ENCODE results near the gene INPP4A.

The INPP4A gene

GRCh38 chr2:98502556-98503335 is 58.1 kb downstream of the INPP4A start:
- no peak for TF ChIP-seq CTCF (IDR thresholded peaks at IDR 0.05; ENCODE audit: low read depth, low read length, missing control alignments)
- H3K4me3 ChIP-seq (replicated peaks; ENCODE audit: low read depth, low read length): no peak overlapping the region
- no peak for DNase-seq (ENCODE audit: extremely low read depth, low read depth)

GRCh38 chr2:98503481-98504105 is 58.9 kb downstream of the INPP4A start:
- DNase-seq (ENCODE audit: extremely low read depth, low read depth): no peak
- TF ChIP-seq CTCF (IDR thresholded peaks at IDR 0.05; ENCODE audit: low read depth, low read length, missing control alignments): no peak
- H3K4me3 ChIP-seq (replicated peaks; ENCODE audit: low read depth, low read length): no peak overlapping the region

DNA sequence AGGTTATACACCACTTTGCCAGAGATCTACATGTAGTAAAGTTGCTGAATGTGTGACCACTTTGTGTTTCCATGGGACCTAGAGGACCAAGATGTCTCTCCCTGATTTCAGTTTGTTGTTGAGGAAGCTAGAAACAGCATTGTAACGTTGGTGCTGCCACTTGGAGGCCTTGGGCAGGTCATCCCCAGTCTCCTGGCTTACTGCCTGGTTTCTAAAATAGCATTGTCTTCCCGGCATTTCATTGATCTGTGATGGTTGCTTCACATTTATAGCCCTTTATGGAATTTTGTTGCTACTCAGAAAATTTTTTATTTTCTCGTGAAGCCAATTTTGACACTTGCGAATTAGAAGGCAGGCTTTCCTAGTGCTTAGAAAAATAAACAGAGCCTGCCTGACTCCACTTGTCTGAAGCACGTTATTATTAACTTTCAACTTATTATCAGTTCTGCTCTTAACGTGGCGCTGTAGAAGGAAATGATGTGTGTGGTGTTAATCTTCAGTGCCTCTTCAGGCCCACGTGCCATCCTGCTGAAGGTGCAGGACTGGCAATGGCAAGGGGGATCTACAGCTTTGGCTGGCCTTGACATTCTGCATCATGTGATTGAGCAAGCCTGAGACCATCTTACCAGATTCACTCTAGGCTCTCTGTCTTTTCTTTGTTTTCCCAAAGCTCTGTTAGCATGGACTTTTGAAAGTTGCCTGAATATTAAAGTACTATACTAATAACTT is 59.9 kb downstream of the INPP4A start:
- TF ChIP-seq CTCF (IDR thresholded peaks at IDR 0.05; ENCODE audit: low read depth, low read length, missing control alignments): no peak
- no peak for DNase-seq (ENCODE audit: extremely low read depth, low read depth)
- no peak overlapping the region for H3K4me3 ChIP-seq (replicated peaks; ENCODE audit: low read depth, low read length)

- DNase-seq (ENCODE audit: extremely low read depth, low read depth): no peak
- TF ChIP-seq CTCF (IDR thresholded peaks at IDR 0.05; ENCODE audit: low read depth, low read length, missing control alignments): no peak
- no peak overlapping the region for H3K4me3 ChIP-seq (replicated peaks; ENCODE audit: low read depth, low read length)
These were observed 60.7 kb downstream of the INPP4A start for GRCh38 chr2:98505311-98505808.

DNA sequence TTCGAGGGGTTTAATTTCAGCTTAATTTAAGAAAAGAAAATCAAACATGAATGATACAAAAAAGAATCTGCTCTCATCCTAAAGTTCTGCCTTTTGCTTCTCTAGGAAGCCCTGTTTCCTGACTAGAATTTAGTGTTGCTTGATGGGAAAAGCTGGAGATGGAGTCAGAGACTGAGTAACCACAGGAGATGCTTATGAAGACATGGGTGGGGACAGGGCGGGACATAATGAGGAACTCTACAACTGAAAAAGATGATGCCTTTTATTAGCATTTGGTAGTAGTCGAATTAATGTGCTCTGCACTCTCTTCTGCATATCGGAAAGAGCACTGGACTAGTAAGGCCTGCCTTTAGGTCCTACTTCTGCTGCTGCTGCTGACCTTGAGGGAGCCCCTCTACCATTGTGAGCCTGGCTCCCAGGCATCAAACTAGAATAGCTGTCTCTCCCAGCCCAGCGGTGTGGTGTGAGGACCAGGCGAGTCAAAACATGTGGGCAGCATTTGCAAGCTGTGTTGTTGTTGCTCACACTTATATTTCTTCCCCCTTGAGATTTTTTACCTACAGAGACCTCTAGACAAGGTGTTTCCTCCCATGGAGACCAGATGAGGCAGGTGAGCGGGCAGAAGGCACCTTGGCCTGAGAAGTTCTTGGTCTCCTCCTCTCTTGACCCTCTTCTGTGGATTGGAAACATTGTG is 61.5 kb downstream of the INPP4A start:
- no peak overlapping the region for H3K4me3 ChIP-seq (replicated peaks; ENCODE audit: low read depth, low read length)
- no peak for TF ChIP-seq CTCF (IDR thresholded peaks at IDR 0.05; ENCODE audit: low read depth, low read length, missing control alignments)
- no peak for DNase-seq (ENCODE audit: extremely low read depth, low read depth)

GRCh38 chr2:98506881-98507280 is 62.2 kb downstream of the INPP4A start:
- DNase-seq (ENCODE audit: extremely low read depth, low read depth): no peak
- TF ChIP-seq CTCF (IDR thresholded peaks at IDR 0.05; ENCODE audit: low read depth, low read length, missing control alignments): no peak
- no peak overlapping the region for H3K4me3 ChIP-seq (replicated peaks; ENCODE audit: low read depth, low read length)

Measured in HFF-Myc (cell line).